NCI-H2196 (cell line): ENCODE data around the gene AKAP6.
A peak's percentile ranks its signal among the peaks of the same experiment; 100 is the strongest.

Experiments used
- DNase-seq: peaks from one replicate; lab custom pipeline; 2025; ENCODE audit not compliant: unreplicated experiment; lab: John Stamatoyannopoulos, UW

The AKAP6 gene

DNA sequence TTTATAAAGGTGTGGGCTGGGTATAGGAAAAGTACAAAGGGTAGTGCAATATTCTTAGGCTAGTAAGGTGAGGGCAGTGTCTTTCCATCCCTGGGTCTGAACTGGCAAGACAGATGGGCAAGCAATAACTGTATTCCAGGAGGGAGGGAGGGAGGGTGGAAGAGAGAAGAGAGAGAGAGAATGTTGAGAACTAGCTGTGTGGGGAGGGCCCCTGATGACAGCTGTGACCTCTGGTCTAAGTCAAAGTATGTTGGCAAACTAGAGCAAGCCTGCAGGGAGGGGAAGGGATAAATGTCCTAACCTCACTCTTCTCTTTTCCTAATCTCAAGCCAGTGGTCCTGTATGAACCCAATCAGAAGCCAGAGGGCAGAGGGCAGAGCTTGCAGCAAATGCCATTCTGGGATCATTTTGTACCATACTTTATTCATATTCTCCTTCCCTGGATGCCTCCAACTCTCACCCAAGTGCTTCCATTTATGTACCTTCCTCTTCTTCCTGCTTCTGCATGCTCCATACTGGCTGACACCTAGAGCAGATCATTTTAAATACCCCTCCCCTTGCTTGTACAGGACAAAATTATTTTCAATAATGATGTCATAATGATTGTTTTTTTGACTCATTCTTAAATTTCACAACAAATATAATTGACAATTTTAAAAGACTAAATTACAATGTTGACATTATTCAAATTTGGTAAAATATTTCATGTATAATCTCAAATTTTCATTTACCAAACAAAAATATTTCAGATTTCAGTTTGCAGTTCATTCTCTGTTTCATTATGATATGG lies 75.9 kb downstream of the AKAP6 start:
- no peak for DNase-seq

DNA sequence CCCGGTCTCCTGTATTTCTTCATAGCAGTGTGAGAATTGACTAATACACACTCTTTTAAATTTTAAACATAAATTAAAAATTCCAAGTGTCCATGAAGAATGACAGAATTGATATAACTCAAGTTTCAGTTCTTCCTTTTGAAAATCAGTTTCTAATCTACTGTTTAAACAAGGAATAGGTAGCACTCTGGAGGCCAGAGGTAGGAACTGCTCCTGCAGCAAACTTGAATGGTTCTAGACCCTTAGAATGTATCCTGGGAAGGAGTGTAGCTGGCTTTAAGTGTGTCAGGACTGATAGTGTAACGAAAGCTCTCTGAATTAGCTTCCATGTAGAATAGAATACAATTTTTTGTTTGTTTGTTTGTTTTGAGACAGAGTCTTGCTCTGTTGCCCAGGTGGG lies 76.8 kb downstream of the AKAP6 start:
- DNase-seq = no peak

DNA sequence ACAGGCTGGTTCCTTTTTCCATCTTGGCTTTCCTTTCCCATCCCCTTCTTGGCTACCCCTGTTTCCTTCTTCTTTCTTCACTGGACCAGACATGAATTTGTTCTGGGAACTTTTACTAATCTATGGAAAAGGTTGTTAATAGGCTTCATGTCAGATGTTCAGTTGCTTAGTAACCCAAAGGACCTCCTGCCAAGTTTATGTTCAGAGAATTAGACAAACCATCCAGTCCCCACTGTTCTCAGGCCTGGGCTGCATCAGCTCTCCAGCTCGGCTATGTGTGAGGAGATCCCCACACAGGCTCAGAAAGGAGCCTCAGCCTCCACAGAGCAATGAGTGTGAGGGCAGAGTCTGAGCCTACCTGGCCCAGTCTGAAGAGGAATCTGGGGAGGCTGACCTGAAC lies 78.0 kb downstream of the AKAP6 start:
- DNase-seq = no peak

- no peak for DNase-seq
Observed at GRCh38 chr14:32408018-32408417, 78.9 kb downstream of the AKAP6 start.

DNA sequence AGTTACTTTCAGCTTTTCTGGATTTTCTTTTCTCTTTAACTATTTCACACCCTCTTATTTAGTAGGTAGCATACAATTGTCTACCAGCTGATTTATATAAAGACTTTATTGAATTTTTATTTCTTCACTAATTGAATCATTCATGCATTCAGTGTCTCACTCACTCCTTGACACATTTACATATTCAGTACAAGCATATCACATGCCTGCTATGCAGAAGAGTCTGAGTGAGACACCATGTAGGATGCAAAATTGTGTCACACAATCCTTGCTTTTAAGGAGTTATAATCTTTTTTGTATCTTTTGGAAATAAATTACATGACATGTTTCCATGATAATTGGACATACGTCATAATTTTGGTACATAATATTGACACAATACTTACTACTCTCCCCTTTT lies 83.0 kb downstream of the AKAP6 start:
- DNase-seq = no peak

DNA sequence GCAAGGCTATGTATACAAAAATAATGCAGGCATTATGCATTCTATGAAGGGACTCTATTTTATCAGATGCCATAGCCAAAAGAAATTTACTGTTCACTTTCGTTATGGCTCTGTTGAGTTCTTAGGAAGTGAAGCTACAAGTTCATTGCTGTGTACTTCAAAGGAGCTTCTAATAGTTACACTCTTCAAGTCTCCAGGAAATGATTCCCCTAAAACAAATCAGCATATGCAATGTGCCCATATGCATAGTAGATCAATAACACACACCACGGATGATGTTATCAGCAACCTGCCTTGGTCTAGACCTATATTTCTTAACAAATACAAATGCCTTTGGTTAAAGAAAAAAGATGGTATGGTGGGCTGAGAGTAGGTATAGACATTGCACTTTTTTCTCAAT lies 83.4 kb downstream of the AKAP6 start:
- DNase-seq = no peak

DNA sequence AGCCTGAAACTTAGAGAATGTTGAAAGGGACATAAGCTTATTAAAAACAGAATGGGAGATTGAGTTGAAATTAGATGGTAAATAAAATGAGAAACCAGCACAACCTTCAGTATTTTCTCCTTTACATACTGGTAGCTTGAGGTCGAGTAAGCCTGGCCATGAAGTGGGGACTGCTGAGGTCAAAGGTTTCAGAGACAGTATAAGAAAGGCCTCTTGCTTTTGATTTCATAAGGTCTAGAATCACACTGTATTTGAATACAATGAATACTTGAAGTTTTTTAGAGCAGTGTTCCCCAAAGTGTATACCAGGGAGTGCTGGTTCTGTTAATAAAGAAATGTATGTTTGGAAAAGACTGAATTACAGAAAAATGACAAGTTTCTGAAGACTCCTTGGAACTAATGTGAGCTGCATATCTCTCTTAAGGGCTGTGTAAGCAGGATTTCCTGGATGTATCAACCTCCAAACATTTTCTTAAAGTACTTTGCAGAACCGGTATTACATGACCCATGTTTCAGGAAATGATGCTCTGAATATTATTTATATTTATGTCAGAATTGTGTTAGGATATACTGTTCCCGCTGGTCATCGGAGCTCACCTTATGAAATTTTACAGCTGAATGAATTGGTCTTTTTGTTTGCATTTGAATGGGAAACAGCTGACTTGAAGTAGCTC lies 85.0 kb downstream of the AKAP6 start:
- no peak for DNase-seq

GRCh38 chr14:32414808-32415255 lies 85.7 kb downstream of the AKAP6 start:
- no peak for DNase-seq

GRCh38 chr14:32417956-32418552 lies 89.0 kb downstream of the AKAP6 start:
- DNase-seq = peak; percentile 41

- DNase-seq = no peak
Observed at GRCh38 chr14:32419429-32419828, 90.3 kb downstream of the AKAP6 start.

DNA sequence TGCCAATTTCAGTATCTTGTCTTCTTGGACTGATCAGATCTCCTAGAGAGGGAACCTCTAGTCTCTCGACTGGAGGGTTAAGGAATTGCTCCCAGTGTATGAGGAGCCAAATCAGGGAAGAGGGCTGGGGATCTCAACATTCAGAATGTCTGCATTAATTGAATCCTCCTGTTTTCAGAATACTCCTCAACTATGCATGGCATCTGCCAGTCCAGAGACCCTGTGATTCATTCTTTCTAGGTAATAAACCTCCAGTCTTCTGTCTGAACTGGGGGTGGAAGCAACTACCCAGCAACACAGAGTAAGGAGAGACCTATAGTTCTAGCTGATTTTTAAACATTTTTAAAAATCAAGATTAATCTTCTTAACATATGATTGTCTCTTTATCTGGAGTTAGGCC lies 92.7 kb downstream of the AKAP6 start:
- no peak for DNase-seq

DNA sequence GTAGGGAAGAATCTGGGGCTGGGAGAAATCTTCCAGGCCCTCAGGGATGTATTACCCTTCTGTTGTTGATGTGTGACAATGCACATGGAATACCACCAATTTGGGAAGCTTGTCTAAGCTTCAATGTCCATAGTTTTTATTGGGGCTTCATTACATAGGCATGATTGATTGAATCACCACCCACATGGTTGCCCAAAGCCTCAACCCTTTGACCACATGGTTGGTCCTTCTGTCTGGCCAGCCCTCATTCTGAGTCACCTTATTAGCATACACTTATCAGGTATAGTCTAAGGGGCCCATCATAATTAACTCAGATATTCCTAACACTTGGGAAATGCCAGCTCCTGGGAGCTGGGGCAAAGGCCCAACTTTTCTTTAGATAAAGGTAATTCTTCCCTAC lies 93.3 kb downstream of the AKAP6 start:
- no peak for DNase-seq

DNA sequence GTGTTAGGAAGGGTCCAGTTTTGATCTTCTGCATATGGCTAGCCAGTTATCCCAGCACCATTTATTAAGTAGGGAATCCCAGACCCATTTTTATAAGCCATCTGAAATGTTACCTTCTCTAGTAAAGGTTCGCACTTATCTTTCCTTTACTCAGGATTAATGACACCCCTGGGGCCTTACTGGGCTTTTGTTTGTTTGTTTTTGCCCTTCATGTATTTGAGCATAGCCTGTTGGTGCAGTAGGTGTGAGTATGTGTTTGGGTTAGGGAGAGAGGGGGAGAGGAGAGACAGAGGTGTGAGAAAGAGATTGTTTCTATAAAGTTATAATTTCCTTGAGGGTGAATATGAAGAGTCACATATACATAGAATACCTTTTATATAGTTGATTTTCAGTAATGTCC lies 96.9 kb downstream of the AKAP6 start:
- no peak for DNase-seq

DNA sequence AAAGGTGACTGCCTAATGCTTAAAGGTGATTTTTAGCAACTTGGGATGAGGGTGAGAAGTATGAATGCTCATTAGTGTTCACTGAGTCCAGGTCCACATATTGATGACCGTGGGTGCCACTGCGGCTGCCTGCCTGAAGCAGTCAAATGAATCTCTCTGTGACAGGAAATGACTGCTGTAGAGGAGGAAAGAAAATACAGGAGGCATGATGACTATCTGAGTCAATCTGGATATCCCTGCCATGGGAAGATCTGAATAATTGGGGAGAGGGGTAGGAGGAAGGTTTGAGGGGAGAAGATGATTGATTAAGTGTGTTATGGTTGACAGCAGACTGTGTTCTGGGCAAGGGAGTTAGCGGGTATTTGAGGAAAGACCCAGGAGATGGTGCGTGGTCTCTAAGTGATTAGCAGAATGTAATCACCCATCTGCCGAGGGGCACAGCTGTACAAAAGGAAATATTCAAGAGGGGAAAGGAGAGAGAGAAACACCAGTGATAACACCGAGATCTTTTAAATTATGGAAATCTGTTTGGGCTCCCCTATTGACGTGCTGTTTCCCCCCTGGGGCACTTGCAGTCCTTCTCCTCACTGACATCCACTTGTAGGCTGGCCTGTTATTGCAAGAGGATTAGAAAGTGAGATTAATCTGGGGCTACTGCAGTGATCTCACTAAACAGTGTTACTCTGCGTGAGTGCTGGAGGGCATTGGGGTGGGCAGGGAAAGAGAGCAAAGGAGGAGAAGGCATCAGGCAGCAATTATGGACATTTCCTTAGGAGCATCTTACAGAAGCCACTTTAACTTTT lies 97.7 kb downstream of the AKAP6 start:
- DNase-seq = no peak

GRCh38 chr14:32427726-32428528 lies 98.8 kb downstream of the AKAP6 start:
- DNase-seq = no peak

- no peak for DNase-seq
Observed at GRCh38 chr14:32428875-32429274, 99.8 kb downstream of the AKAP6 start.

- DNase-seq = no peak
Observed at GRCh38 chr14:32430326-32430725, 101.2 kb downstream of the AKAP6 start.

DNA sequence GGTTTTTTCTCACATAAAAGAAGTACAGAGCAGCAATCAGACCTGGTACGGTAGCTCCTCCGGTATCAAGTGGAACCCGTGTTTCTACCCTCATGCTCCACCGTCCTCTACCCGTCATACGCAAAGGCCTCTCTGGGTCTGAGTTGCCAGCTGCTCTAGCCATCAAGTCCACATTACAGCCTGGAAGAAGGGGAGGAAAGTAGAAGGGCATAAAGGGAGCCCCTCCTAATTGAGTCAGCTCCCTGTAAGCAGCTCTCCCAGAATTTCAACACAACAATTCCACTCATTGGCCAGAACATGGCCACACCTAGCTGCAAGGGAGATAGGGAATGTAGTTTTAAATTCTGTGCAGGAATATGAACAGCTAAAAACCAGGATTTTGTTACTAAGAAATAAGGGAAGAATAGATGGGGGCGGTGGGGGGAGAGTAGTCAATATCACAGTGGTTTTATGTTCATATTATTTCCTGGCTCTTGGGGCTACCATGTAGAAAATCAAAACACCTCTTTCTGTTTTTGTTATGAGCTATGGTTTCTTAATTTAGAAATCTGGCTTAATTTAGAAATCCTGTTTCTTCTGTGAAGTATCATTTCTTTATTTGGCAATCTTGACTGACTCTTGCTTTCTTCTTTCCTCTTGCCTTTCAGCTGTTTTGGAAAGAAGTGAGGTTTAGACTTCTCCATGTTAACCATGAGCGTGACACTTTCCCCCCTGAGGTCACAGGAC lies 103.9 kb downstream of the AKAP6 start:
- no peak for DNase-seq

DNA sequence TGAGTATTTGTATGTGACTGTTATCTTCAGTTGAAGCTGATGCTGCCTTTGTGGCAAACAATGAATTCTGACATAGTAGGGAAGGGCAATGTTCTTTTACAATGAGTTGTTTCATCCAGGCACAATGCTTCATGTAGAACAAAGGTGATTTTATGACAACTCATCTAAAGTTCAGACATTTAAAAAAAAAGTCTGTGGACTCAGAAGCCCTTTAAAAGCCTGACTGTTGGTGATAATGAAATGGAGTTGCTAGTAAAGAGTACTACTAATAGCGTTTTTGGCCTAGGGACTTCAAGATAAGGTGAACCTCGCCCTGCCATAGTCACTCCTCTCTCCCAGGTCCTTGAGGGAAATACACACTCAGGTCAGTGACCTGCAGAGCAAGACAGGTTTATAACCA lies 105.1 kb downstream of the AKAP6 start:
- no peak for DNase-seq

DNA sequence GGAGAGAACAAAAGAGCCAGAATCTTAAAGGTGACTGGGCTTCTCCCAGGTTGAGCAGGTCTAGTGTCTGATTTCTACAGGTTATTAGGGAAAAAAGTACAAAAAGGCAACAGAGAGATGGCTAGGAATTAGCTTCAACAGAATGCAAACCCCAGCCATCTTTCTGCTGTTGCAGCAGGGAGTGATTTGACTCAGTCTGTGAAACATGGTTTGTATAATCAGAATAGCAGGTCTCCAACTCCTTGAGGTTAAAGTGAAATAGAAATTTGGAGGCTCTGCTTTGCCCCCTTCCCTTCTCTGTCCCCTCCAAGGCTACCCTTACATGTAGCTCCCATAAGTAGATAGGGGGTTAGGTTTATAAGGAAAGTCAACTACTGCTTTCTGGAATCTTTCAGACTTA lies 105.8 kb downstream of the AKAP6 start:
- no peak for DNase-seq
